Aorta (tissue), 5 donors: ENCODE measurements around the gene NINJ1. TPM values are rescaled to one million over a fixed set of nuclear protein-coding genes. Genes with fewer than 3 reads are reported as not detected.
A peak's percentile ranks its signal among the peaks of the same experiment; 100 is the strongest.

Experiments
- ATAC-seq: fragments of 200-7000 bp; cut with Tn5 transposase; one replicate; pipeline ENCODE4 v1.9.1; 2022; ENCODE audit warnings: moderate library complexity; ENCODE audit not compliant: low FRiP score
- DNase-seq, 2 donors: peaks; one replicate each; pipeline ENCODE4 v3.0.0-alpha.2; 2020
- H3K27ac ChIP-seq, 2 donors: one replicate each; pipeline ENCODE4 v1.5.1; 2013; ENCODE audit warnings: low read length in 2 of 2, mild to moderate bottlenecking in 2 of 2, moderate library complexity in 2 of 2, control low read depth in 1 of 2, inconsistent platforms in 1 of 2, low read depth in 1 of 2
- H3K27me3 ChIP-seq, 2 donors: one replicate each; pipeline ENCODE4 v1.6.1; 2013; ENCODE audit warnings: control low read depth in 1 of 2, low read length in 1 of 2, mild to moderate bottlenecking in 1 of 2, moderate library complexity in 1 of 2; ENCODE audit not compliant: insufficient read depth in 2 of 2, control insufficient read depth in 1 of 2
- H3K36me3 ChIP-seq, 2 donors: one replicate each; pipeline ENCODE4 v1.6.1; 2013; ENCODE audit warnings: control low read depth in 1 of 2, low read length in 1 of 2, mild to moderate bottlenecking in 1 of 2; ENCODE audit not compliant: insufficient read depth in 2 of 2, control insufficient read depth in 1 of 2
- H3K4me1 ChIP-seq, 2 donors: one replicate each; pipeline ENCODE4 v1.6.1; 2013; ENCODE audit warnings: low read length in 2 of 2, control low read depth in 1 of 2, mild to moderate bottlenecking in 1 of 2, moderate library complexity in 1 of 2; ENCODE audit not compliant: insufficient read depth in 2 of 2, control insufficient read depth in 1 of 2
- H3K4me3 ChIP-seq, 2 donors: one replicate each; pipeline ENCODE4 v1.5.1; 2013; ENCODE audit warnings: low read length in 2 of 2, control low read depth in 1 of 2, mild to moderate bottlenecking in 1 of 2
- H3K9me3 ChIP-seq: one replicate; pipeline ENCODE4 v1.6.1; 2013; ENCODE audit warnings: mild to moderate bottlenecking, low read length; ENCODE audit not compliant: control insufficient read depth
- WGBS, 2 donors: extraction: QIAGEN DNeasy Blood & Tissue Kit; methylation state at CpG; one replicate each; pipeline ENCODE4 v1.1.7; 2013; 5-methylcytosine and 5-hydroxymethylcytosine counted together
- intact Hi-C, 2 donors: fragments of 100-400 bp; cut with DNase I; formaldehyde crosslinking; loops; one replicate each; pipeline versions ENCODE4 v1.14.2 to v1.15.0; 2022
- polyA plus RNA-seq, 2 donors: library from polyadenylated mRNA; stranded (reverse); fragments of 200-250 nt; gene quantifications; one replicate each; pipeline ENCODE4 v1.2.3, GENCODE V29; 2013
- total RNA-seq, 2 donors: library from RNA; stranded (reverse); fragmentation: NEBNext Ultra II Directional; extraction: Animal tissue kit (Norgen Biotek cat#: 25700); gene quantifications; one replicate each; pipeline ENCODE4 v1.2.1, GENCODE V29; 2021
- donor health status: healthy with polysubstance abuse.
- donor health status: Bipolar disorder and iron deficiency.
- donor health status: DM: no; HTN: no; CAD: no.
- donor health status: DM: no; HTN: no; CAD: no.
- donor health status: DM: yes; HTN: yes; CAD: no.

NINJ1 gene
- total and polyA plus RNA-seq, 4 donors: 46.7 to 113 (median 73.5) TPM

DNA sequence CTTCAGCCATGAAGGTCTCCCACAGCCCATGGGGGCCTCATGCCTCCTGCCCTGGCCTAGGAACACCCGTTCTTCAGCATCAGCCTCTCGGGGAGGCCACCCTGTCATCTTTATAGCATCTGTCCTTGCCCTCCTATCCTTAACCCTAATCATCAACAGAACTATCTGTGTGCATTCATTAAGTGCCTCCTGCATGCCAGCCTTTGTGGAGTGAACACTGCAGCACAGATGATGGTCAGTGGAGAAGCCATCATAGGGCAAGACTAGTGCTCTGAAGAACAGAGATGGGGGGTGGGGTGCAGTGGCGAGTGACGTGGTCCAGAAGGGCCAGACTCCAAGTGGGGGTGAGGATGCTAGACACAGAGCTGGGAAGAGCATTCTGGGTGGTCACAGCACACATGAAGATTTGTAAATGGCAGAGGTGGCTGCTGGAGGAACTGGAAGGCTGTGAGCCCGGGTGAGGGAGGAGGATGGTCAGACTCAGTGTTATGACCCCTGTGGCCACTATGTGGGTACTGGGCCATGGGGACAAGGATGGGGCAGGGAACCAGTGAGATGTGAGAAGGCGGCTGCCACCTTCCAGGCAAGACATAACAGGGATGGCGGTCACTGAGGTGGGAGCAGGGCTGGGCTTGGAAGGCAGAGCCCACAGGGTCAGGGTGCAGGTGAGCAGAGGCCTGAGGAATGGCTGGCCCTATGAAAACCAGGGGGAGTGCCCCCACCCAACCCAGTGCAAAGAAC, 41.6 kb downstream of the NINJ1 start:
- no peaks in the 10 kb centered on the region for H3K27me3 ChIP-seq
- H3K36me3 ChIP-seq: no peaks in the 10 kb centered on the region
- no peaks in the 10 kb centered on the region for H3K4me1 ChIP-seq
- H3K4me3 ChIP-seq: no peak overlapping the region
- DNase-seq (peak; percentile 44 to 65), ATAC-seq (no peak)
- H3K27ac ChIP-seq: no peak overlapping the region
- 87% methylated on average over 7 of the region's 7 CpGs for WGBS, 2 donors
- intact Hi-C loops: loop anchor here (10.0 kb wide), 1 partner anchor 88 kb away; no protein-coding TSS in a partner anchor
- H3K9me3 ChIP-seq: peaks cover 2% of the 10 kb centered on the region

DNA sequence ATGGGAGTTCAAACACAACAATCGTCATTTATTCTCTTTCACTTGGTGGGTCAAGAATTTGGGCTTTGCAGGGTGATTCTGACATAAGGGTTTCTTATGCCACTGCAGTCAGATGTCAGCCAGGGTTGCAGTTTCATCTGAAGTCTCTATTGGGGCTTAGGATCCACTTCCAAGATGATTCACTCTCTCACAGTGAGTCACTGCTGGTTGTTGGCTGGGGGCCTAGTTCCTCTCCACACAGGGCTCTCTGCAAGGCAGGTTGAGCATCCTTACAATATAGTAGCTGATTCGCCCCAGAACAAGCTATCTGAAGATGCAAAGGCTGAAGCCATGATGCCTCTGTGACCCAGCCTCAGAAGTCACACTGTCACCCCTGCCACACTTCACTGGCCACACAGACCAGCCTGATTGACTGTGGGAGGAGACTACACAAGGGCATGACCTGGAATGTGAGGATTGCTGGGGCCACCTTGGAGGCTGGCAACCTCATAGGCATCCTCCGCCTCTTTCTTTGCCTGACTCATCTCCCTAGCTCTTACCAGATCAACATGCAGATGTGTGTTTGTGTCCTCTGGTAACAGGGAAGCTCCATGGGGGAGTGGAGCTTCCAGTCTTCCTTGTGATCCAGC, 42.5 kb downstream of the NINJ1 start:
- H3K27me3 ChIP-seq: no peaks in the 10 kb centered on the region
- intact Hi-C loops: loop anchor here (10.0 kb wide), 1 partner anchor 87 kb away; no protein-coding TSS in a partner anchor
- WGBS, 2 donors: 79 to 85% methylated on average over 3 of the region's 3 CpGs
- peak; percentile 61 to 79 for DNase-seq
- no peaks in the 10 kb centered on the region for H3K4me1 ChIP-seq
- no peak overlapping the region for H3K27ac ChIP-seq
- ATAC-seq: no peak
- H3K36me3 ChIP-seq: no peaks in the 10 kb centered on the region
- peaks cover 2% of the 10 kb centered on the region for H3K9me3 ChIP-seq
- no peak overlapping the region for H3K4me3 ChIP-seq

DNA sequence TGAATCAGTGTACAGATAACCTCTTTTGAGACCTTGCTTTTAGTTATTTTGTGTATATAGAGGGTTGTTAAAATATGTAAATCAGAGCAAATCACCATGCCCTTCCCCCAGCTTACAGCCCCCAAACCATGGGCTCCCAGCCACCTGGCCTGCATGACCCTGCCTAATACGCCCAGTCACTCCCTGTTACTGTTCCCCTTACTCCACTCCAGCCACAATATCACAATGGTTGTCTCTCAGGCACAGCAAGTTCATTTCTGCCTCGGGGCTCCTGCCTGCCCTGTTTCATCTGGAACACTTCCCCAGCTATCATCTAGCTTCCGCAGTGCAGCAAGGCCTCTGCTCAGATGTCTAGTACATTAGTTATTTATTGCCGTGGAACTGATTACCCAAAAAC, 43.0 kb downstream of the NINJ1 start:
- H3K27me3 ChIP-seq: no peaks in the 10 kb centered on the region
- 90% methylated on average over 4 of the region's 4 CpGs for WGBS, 2 donors
- no peak overlapping the region for H3K4me3 ChIP-seq
- H3K36me3 ChIP-seq: no peaks in the 10 kb centered on the region
- peak; percentile 4 to 53 for DNase-seq
- no peak overlapping the region for H3K27ac ChIP-seq
- no peaks in the 10 kb centered on the region for H3K4me1 ChIP-seq
- peaks cover 2% of the 10 kb centered on the region for H3K9me3 ChIP-seq
- no peak for ATAC-seq
- intact Hi-C loops: loop anchor here (10.0 kb wide), 1 partner anchor 86 kb away; no protein-coding TSS in a partner anchor

DNA sequence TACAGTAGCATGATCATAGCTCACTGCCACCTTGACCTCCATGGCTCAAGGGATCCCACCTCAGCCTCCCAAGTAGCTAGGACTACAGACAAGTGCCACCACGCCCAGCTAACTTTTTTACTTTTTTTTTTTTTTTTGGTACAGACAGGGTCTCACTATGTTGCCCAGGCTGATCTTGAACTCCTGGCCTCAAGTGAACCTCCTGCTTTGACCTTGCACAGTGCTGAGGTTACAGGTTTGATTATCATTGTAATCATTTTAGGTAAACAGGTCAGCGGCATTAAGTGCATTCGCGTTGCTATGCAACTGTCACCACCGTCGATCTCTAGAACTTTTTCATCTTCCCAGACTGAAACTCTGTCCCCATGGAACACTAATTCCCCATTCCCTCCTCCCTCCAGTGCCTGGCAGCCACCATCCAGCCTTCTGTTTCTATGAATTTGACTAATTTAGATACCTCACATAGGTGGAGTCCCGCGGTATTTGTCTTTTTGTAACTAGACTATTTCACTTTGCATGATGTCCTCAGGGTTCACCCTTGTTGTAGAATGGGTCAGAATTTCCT, 43.9 kb downstream of the NINJ1 start:
- intact Hi-C loops: loop anchor here (10.0 kb wide), 1 partner anchor 85 kb away; no protein-coding TSS in a partner anchor
- no peak overlapping the region for H3K4me3 ChIP-seq
- no peaks in the 10 kb centered on the region for H3K27me3 ChIP-seq
- H3K4me1 ChIP-seq: no peaks in the 10 kb centered on the region
- no peak overlapping the region for H3K27ac ChIP-seq
- no peak for ATAC-seq
- 80 to 88% methylated on average over 8 of the region's 8 CpGs for WGBS, 2 donors
- H3K36me3 ChIP-seq: no peaks in the 10 kb centered on the region
- peaks cover 2% of the 10 kb centered on the region for H3K9me3 ChIP-seq
- DNase-seq: peak; percentile 9 to 24

DNA sequence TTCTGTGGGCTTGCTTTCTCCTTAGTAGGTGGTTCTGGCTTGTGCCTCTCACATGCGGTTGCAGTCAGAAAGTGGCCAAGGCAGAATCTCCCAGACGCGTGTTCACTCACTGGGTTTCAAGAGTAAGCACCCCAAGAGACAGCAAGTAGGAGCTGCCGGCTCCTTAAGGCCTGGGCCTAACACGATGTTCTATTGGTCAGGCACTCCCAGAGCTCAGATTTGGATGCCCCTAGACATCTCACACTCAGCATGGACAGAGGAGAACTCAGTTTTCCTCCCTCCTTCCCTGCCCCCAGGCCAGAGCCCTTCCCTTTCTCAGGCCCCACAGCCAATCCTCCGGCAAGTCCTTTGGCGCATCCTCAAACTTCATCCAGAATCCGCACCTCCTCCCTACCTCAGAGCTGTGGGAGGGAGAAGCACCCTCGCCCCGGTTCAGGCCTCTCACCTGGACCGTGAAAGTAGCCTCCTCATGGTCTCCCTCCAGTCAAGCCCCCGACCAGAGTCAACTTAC, 44.5 kb downstream of the NINJ1 start:
- H3K4me1 ChIP-seq: no peaks in the 10 kb centered on the region
- 90 to 93% methylated on average over 12 of the region's 12 CpGs for WGBS, 2 donors
- peak; percentile 24 to 40 for DNase-seq

DNA sequence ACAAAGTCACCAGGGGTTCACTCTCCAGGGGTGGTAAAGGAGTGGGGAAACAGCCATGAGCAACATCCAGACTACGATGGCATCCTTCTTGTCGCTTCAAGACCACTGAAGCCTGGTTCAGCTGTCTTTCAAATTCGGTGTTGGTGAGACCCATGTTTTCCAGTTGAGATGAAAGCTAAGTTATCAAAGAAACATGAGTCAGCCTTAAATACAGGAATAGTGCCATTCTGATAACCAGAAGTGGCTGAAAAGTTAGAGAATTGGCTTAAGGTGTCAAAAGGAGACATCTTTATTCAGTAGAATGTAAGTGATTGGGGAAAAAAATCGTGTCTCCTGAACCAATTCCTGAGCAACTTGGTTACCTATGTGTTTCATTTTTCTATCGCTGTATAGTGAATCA, 45.0 kb downstream of the NINJ1 start:
- DNase-seq (no peak), ATAC-seq (no peak)
- peaks cover 2% of the 10 kb centered on the region for H3K9me3 ChIP-seq
- intact Hi-C loops: no loop called here
- H3K27ac ChIP-seq: no peak overlapping the region
- no peaks in the 10 kb centered on the region for H3K4me1 ChIP-seq
- WGBS, 2 donors: 87 to 92% methylated on average over 5 of the region's 5 CpGs
- H3K27me3 ChIP-seq: no peaks in the 10 kb centered on the region
- H3K36me3 ChIP-seq: no peaks in the 10 kb centered on the region
- H3K4me3 ChIP-seq: no peak overlapping the region

More for the DNA sequence above, 44.5 kb downstream of the NINJ1 start:
- H3K27ac ChIP-seq: no peak overlapping the region
- H3K9me3 ChIP-seq: peaks cover 2% of the 10 kb centered on the region
- no peaks in the 10 kb centered on the region for H3K36me3 ChIP-seq
- no peak for ATAC-seq
- no peak overlapping the region for H3K4me3 ChIP-seq
- H3K27me3 ChIP-seq: no peaks in the 10 kb centered on the region
- intact Hi-C loops: no loop called here

DNA sequence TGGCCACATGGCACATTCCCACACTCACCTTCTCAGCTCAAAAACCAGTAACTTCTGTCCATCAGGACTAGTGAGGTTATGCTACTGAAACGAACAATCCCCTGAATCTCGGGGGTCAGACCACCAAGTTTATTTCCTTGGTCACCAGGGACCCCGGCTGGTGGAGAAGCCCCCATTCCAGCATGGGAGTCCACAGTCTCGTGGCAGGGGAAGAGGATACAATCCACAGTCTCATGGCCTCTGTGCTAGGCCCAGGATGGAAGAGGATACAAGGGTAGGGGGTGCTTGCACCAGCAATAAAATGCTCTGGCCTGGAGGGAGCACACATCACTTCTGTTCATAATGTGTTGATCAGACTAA, 45.4 kb downstream of the NINJ1 start:
- no peaks in the 10 kb centered on the region for H3K36me3 ChIP-seq
- peaks cover 2% of the 10 kb centered on the region for H3K9me3 ChIP-seq
- ATAC-seq: no peak
- intact Hi-C loops: no loop called here
- peak in 1 of 2 donors; percentile 9 for DNase-seq
- H3K27me3 ChIP-seq: no peaks in the 10 kb centered on the region
- no peak overlapping the region for H3K27ac ChIP-seq
- WGBS, 2 donors: 91 to 96% methylated on average over 4 of the region's 4 CpGs
- no peak overlapping the region for H3K4me3 ChIP-seq
- H3K4me1 ChIP-seq: no peaks in the 10 kb centered on the region

DNA sequence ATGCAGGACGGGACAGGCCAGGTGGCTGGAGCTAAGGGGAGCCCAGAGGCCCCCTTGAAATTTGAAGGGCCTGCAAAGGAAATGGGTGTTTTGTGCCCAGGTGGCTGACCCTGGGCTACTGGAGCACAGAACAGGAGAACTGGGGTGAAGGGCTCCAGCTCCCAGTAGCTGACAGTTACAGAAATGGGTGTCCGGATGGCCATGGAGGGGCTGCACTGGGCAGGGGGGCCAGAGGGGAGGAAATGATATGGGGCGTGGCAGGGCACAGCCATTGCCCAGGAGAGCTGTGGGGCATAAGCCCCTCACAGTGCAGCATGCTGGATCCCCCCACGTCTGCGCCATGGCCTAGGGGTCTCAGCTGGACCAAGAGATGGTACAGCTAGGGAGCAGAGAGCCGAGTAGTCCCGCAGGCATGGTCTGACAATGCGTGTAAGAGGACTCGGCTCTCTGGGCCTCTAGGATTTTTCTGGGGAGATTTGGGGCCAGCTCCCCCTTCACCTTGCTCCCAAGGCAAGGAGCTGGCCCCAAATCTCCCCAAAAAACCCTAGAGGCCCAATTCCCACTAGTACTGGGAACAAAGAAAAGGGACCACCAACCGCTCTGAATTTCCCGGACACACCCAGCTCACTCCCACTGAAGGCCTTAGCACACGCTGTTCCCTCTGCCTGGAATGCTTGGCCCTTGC, 45.9 kb downstream of the NINJ1 start:
- no peaks in the 10 kb centered on the region for H3K27me3 ChIP-seq
- H3K4me1 ChIP-seq: no peaks in the 10 kb centered on the region
- DNase-seq (peak; percentile 30 to 44), ATAC-seq (no peak)
- intact Hi-C loops: no loop called here
- no peaks in the 10 kb centered on the region for H3K36me3 ChIP-seq
- H3K9me3 ChIP-seq: peaks cover 2% of the 10 kb centered on the region
- H3K4me3 ChIP-seq: no peak overlapping the region
- 96% methylated on average over 12 of the region's 12 CpGs for WGBS, 2 donors
- H3K27ac ChIP-seq: no peak overlapping the region
